Astrocyte (in vitro differentiated cells and primary cell): ENCODE data around the gene MGMT.

Source experiments
- EZH2 ChIP-seq: IDR thresholded peaks from 2 replicates; pipeline ENCODE4 v1.6.1; 2012; ENCODE audit warnings: mild to moderate bottlenecking, low read length, inconsistent platforms; ENCODE audit not compliant: insufficient read depth
- TF ChIP-seq, protein P1 (sequence below): IDR thresholded peaks from 2 replicates; pipeline ENCODE4 v1.5.1; 2011; ENCODE audit warnings: low read depth, mild to moderate bottlenecking, inconsistent platforms, low read length, moderate library complexity; ENCODE audit not compliant: insufficient read depth

DNA sequence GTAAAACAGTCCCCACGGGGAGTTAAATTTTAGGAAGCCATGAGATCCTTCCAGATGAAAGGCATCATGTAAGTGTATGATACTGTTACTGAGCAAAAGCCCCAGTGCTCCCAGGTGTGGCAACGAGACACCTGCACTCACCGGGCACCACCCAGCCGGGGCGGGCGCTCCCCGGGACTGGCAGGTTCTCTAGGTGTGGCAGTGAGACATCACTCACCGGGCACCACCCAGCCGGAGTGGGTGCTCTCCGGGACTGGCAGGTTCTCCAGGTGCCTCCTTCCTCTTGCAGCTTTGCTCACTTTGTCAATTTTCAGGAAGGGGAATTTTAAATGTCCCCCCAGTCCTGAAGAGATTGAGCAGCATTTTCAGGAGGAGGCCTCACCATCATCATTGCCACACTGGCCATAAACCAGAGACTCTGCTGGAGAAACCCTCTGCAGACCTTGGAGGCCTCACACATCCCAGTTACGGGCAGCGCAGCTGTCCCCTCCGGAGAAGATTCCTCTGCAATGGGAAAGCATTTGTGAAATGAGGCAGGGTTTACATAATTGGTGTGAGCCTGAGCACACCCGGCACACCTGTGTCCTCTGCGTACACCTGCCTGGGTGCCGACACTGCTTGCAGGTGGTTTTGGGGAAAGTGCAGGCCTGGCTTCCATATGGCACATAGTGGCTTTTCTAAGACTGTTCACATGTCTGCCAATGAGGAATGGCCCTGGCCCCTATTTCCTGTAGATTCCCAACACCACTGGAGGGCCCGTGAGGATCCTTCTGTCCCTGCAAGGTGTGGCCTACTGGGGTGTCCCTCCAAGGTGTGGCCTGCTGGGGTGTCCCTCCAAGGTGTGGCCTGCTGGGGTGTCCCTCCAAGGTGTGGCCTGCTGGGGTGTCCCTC lies 305.7 kb downstream of the MGMT start:
- TF ChIP-seq EZH2: no peak
- TF ChIP-seq, protein P1, sequence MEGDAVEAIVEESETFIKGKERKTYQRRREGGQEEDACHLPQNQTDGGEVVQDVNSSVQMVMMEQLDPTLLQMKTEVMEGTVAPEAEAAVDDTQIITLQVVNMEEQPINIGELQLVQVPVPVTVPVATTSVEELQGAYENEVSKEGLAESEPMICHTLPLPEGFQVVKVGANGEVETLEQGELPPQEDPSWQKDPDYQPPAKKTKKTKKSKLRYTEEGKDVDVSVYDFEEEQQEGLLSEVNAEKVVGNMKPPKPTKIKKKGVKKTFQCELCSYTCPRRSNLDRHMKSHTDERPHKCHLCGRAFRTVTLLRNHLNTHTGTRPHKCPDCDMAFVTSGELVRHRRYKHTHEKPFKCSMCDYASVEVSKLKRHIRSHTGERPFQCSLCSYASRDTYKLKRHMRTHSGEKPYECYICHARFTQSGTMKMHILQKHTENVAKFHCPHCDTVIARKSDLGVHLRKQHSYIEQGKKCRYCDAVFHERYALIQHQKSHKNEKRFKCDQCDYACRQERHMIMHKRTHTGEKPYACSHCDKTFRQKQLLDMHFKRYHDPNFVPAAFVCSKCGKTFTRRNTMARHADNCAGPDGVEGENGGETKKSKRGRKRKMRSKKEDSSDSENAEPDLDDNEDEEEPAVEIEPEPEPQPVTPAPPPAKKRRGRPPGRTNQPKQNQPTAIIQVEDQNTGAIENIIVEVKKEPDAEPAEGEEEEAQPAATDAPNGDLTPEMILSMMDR: no peak
